ENCODE data around the gene CREBBP.

The CREBBP gene

DNA sequence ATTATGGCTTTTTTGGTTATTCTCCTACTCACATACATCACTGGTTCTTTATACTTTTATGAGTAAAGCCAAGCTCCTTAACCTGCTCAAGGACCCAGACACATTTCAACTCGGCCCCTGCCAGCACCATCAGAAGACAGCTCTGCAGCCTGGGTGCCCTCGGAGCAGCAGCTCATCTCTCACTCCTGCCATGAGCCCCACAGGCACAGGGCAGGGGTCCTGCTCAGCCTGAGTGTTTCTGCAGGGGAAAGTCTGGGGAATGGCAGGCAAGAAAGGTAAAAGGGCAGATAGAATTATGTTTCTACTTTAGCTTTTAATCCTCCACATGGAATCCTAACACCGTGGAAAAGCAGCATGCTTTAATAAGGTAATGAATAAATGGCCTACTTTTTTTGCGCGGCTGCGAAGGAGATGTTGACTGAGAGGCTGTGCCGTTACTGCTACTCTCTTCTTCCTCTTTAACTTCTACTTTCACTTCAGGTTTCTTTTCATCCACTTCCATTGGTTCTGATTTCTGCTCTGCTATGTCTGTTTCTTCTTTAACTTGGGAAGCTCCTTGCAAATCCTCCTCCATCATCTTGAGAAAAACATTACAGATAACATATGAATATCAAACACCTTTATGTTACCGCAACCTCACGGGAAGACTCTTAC is 113.1 kb downstream of the CREBBP start:
- DNase-seq (ENCODE audit: low spot score) = no peak

DNA sequence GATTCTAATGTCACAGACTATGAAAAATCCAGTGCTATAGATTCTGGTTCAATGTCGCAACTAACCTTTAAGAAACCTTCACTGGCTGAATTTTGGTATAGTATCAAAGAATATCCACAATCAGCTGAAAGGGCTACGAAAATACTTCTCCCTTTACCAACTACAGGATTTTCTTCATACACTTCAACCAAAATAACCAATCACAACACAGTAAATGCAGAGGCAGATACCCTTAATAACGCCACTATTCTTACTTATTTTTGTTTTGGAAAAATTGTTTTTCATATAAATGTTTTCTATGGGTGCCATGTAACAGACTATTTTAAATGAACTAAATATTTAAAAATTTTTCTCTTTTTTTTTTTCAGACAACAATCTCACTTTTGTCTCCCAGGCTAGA is 114.3 kb downstream of the CREBBP start:
- DNase-seq (ENCODE audit: low spot score) = no peak

DNA sequence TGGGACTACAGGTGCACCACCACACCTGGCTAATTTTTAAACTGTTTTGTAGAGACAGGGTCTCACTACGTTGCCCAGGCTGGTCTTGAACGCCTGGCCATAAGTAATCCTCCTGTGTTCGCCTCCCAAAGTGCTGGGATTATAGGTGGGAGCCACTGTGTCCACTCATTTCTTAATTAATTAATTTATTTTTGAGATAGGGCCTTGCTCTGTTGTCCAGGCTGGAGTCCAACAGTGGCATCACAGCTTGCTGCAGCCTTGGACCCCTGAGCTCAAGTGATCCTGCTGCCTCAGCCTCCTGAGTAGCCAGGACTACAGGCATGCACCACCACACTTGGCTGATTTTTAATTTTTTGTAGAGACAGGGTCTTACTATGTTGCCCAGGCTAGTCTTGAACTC is 116.1 kb downstream of the CREBBP start:
- DNase-seq (ENCODE audit: low spot score) = no peak

DNA sequence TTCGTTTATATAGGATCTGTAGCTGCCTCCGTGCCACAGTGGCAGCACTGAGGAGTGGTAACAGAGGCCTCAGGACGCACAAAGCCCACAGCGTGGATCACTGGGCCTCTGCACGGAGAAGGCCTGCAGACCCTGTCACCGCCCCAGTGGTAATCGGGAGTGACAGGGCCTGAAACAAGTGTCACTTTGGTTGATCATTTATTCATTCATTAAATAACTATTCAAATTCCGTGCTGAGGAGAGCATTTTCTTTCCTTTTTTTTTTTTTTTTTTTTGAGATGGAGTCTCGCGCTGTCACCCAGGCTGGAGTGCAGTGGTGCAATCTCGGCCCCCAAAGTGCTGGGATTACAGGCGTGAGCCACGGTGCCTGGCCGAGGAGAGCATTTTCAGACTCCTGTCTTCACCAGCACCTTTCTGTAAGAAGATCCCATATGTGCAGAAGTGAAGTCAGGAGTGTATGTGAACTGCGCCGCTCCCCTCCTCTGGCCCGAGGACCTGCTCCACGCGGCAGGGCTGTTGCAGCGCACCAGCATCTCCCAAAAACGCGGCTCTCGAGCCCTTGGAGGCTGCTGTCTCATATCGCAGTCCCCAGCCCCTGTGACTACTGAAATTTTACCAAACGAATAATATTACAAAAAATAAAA is 118.3 kb downstream of the CREBBP start:
- no peak for DNase-seq (ENCODE audit: low spot score)

DNA sequence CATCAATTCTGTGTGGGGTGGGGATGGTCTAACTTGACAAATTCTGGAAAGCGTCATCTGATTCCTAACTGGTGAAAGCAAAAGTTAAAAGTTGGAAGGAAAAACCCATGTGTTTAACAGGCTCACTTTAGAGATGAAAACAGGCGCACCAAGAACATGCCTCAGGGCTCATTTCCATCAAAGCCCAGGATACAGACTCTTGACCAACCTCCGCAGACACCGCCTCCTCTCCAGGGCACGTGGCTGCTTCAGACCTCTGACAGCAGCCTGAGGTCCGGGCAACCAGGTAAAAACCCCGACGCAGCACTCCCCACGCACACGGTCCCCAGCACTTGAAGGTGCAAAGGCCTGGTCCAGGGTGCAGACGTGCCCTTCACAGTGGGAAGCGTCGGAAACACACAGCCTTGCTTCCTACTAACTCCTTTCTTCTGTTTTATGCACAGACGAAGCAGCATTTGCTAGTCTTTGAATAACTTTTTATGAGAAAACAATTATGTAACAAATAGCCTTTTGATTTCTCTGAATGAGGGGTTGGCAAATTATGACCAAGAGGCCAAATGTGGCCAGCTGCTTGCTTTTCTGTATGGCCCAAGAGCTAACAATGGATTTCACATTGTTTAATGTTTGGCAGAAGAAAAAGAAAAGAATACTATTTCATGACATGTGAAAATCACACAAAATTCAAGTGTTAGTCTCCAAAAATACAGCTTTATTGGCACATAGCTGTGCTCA is 119.0 kb downstream of the CREBBP start:
- DNase-seq (ENCODE audit: low spot score) = no peak

DNA sequence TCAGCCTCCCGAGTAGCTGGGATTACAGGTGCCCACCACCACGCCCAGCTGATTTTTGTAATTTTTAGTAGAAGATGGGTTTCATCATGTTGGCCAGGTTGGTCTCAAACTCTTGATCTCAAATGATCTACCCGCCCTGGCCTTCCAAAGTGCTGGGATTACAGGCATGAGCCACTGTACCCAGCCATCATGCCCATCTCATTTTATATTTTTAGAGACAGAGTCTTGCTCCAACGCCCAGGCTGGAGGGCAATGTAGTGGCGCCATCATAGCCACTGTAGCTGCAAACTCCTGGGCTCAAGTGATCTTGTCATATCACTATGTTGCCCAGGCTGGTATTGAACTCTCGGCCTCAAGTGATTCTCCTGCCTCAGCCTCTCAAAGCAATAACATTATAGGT is 120.0 kb downstream of the CREBBP start:
- no peak for DNase-seq (ENCODE audit: low spot score)

DNA sequence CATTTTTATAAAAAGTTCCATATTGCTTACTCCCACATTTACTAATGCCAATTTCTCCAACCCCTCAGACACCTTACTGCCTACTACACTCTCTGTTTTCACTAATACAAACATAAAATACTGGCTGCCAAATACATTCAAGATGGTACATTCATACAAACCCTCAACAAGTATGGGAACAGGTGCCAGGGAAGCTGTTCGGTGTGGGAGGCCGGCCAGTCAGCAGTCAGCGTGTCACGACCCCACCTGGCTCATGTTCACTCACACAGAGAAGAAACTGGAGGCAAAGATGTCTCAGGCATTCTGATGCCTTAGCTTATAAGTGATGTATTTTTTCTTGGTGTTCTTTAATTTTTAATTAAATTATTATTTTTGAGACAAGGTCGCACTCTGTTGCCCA is 120.8 kb downstream of the CREBBP start:
- DNase-seq (ENCODE audit: low spot score) = no peak

DNA sequence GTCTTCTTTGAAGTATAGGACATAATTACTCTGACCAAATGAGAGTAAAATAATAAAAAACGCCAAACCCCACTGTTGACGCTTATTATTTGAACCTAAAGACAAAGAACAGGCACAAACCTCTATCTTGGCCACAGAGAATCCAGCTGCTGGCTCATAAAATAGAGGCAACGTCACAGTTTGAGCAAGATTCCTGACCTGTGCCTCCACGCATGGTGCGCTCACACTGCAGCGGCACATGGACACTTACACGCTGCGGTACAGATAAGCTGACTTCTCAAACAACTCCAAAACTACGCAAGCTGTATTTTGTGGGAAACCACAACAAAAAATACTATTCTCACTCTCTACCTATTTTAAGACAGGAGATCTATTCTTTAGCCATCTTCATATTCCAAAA is 124.4 kb downstream of the CREBBP start:
- no peak for DNase-seq (ENCODE audit: low spot score)

DNA sequence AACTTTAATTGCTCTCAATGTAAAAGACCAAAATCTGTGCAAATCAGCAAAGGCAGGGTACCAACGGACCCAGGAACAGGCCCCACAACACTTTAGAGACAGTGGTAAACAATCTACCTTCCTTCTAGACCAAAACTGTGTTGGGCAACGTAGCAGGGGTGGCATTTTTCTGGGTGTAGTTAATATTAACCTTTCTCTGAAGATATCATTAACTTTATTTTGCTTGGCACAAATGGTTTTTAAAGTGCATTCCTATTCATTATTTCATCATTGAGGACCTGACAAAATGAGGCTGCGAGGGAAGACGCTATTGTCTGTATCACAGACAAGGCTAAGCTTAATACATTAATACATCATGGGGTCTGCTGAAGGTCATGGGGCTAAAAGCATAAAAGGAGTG is 125.3 kb downstream of the CREBBP start:
- no peak for DNase-seq (ENCODE audit: low spot score)

DNA sequence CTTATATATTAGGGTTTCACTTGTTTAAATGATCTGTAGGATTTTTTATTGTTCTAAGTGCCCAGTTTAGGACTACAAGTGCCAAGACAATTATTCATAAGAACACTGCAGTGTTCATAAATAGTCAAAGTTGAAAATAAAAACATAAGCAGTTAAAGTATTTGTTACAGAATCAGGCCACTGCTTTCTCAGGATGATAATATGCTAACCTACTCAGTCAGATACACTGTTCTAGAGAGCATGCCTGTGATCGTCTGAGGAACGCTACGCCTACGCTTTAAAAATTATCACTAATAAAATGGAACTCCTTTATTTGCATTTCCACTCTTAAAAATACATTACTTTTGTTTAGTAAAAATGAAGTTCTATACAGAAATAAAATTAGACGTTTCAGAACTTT is 125.7 kb downstream of the CREBBP start:
- no peak for DNase-seq (ENCODE audit: low spot score)

DNA sequence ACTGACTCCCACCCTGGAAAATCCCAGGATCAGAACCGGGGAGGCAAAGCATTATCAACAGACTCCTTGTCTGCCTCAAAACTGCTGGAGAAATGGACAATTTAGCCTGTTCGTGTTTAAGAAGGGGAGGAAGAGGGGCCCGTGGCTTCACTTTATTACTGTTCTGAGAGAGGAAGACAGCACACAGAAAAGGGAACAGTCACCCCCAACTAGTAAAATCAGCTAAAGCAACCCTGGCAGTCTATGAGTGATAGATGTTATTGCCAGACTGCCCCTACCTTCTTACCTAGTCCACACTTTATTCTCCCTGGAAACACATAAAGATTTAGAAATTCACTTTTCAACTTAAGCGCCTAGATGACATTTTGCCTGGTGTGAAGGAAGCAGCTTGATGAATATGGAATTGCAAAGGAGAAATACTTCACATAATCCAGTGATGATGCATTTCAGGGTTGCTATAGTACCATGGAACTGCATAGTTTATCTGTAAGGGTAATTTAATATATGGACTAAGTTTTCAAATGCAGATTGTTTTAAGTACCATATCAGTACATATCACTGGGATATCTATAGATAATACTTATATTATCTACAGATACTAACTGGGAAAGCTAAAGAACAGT is 126.3 kb downstream of the CREBBP start:
- no peak for DNase-seq (ENCODE audit: low spot score)

DNA sequence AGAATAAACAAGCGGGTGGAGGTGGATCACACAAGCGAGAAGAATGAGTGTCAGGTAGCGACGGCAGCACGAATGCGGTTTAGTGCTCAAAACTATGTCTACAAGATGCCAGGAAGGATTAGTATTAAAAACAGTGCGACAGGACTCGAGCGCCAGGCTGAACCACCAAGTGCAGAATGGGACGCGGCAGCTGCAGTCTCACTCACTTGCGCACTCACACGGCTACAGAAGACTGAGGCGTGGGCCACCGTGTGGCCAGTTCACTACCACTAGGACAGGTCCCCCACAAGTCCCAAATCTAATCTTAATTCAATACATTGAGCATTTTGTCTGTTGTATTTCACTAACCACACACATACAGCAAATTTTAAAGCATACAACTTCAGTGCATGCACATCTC is 127.5 kb downstream of the CREBBP start:
- no peak for DNase-seq (ENCODE audit: low spot score)

DNA sequence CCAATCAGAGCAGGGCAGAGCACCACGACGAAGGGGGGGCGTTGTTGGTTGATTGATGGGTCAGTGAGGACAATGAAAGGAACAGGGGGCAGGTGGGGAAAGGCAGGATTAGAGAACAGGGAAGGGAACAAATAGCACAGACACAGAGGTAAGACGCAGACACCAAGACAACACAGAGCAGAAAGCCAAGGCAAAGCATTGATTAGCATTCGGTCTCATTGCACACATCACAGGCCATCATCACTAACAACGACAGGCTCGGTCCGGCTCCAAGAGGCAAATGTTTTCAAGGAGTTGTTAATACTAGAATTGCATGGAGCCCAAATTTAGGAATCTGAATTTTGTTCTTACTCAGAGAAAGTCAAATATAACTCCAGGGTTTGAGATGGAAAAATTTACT is 128.6 kb downstream of the CREBBP start:
- no peak for DNase-seq (ENCODE audit: low spot score)

DNA sequence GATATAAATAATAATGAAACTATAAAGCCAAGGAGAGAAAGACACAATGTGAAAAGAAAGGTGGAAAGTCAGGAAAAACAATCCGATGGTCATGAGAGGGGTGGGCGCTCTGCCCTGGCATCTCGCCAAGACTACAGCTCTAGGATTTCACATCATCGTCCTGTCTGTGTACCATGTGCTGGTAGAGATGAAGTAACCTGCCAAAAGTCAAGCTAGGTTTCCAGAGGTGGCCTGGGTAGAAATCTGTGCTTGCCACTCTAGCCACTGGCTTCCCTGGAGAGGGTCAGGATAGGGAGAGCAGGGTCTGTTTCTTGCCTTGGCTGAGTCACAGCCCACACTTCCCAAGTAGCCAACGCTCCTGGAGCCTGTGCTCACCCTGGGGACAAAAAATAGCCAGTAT is 132.2 kb downstream of the CREBBP start:
- DNase-seq (ENCODE audit: low spot score) = no peak

DNA sequence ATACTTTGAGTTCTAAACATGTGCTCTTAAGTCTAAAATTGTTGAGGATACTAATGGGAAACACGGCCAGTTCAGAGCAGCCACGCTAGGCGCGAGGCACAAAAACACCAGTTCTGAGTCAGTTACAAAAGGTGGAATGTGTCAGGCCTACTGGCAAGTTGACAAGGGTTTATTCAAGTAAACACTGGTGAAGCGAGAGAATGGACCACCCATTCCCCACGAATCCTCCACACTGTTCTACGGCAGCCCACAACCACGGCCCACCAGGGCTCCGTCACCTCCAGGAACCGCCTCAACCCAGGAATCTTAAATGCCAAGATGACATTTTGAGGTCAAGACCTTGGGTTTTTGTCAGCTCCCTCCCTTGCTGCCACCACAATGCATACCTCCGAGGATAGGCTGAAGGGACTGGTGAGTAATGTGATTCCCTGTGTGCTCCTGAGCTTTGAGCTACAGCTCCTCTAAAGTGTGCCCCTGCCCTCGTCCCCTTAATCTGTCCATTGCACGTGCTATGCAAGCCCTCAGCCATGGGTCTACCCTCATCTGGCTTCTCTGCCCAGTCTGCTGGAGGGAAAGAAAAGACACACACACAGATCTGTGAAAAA is 134.7 kb downstream of the CREBBP start:
- no peak for DNase-seq (ENCODE audit: low spot score)

DNA sequence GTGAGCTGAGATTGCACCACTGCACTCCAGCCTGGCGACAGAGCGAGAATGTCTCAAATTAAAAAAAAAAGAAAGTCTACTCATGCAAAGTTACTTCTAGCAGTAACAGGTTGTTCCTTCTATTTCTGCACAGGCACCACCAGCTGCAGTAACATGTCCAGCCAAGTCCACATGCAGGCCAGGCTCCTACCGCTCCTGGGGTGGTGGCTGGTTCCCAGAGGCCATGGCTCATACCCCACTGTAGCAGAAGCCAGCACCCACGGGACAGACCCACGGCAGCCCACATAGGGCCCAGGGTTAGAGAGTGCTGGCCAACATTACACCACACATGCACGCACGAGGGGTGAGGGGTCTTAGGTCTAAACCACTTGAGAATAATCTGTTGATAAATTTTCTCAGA is 136.5 kb downstream of the CREBBP start:
- no peak for DNase-seq (ENCODE audit: low spot score)

DNA sequence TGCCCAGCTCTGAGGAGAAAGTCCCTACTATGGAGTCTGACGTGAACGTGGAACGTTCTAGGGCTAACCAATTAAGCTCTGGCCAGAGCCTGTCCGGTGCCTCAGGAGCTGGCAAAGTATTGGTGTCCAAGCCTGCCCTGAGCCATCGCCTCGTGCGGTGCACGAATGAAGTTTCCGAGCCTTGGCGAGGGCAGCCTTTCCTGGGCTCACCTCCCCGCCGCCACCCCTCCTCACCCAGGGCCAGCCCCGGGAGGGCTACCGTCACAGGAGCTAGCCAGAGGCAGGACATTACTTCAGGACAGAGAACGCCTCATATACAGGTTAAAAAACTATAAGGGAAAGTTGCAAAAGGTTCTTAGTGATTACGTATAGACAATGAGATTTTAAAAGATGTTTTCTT is 139.6 kb downstream of the CREBBP start:
- no peak for DNase-seq (ENCODE audit: low spot score)

DNA sequence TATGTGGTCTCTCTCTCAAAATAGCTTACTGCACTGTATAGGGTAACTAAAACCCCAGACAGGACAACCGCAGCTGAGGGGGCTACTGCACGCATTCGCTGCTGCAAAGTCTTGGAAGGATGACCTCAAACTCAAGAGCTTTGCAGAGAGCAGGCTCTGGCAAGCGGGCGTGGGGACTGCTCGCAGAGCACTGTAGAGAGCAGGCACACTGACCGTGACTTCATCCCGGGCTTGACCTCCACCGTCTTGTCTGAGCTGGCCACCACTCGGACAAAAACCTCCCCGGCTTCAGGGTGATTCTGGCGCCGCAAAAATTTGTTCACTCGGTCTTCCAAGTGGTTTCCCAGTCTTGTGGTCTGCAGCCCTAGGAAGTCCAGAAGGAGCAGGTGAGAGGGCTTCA is 140.3 kb downstream of the CREBBP start:
- no peak for DNase-seq (ENCODE audit: low spot score)

DNA sequence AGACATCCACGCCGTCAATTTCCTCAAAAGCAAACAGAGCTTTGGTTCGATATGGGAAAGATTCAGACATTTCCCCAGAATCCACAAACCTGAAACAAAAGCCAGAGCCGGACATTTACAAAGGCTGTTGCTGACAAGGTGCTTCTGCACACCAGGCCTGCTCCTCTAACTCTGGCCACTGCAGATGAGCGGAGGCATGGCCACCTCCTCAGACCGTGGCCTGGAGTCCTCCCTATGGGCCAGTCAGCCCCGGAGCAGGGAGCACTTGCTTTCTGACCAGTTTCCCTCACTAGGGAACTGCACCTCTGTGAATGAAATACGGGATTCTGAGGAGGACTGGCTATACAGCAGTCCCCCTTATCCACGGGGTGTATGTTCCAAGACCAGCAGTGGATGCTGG is 140.9 kb downstream of the CREBBP start:
- no peak for DNase-seq (ENCODE audit: low spot score)

DNA sequence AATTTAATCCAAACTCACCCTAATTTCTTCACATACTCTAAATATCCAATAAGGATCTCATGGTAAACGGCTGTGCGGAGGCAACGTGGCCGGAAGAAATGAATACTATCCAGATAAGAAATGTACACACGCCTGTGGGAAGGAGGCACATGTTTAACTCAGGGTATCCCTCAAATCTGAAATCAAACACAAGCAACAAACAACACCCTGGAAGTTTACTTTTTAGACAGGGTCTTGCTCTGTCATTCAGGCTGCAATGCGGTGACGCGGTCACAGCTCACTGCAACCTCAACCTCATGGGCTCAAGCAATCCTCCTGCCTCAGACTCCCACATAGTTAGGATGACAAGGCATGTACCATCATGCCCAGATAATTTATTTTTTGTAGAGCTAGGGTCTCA is 142.0 kb downstream of the CREBBP start:
- no peak for DNase-seq (ENCODE audit: low spot score)

DNA sequence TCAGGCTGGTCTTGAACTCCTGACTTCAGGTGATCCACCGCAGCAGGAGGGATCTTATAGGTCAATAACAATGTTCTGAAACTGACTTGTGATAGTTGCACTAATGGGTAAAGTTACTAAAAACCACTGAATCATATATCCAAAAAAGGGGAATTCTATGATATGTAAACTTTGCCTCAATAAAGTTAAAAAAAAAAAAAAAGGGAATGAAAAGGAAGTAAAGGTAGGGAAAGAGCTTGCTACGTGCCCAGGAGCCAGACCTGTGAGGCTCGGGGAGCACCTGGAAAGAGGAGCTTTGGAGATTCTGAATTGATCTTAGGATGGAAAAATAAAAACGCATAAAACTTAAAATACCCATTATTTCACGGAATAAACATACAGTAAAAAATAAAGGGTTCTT is 142.4 kb downstream of the CREBBP start:
- no peak for DNase-seq (ENCODE audit: low spot score)

DNA sequence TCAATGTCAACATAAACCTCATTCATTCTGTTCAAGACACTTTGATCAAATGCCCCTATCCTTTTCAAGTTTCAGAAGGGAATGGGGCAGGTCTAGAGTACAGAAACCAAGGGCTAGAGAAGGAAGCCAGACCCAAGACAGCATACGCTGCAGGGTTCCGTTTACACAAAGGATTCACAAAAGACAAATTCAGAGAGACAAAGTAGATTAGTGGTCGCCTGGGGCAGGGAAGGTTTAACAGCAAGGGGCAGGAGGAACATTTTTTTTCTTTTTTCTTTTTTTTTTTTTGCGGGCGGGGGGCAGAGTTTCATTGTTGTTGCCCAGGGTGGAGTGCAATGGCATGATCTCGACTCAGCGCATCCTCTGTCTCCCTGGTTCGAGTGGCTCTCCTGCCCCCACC is 143.3 kb downstream of the CREBBP start:
- DNase-seq (ENCODE audit: low spot score) = no peak

DNA sequence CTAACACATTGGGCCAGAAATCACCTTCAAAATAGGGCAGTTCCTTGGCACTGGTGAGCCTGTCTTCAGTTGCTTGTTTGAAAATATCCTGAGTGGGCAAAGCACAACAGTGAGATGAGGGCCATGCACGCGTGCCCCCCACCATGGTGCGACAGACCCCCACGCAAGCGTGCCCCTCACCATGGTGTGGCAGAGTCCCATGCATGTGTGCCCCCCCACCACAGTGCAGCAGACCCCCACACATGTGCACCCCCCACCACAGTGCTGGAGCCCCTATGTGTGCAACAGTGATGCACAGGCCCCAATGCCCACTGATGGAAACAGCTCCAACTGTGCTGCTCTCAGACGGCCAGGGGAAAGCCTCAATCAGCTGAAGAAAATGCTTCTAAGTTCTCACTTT is 144.4 kb downstream of the CREBBP start:
- DNase-seq (ENCODE audit: low spot score) = no peak
